ENCODE results near the gene DENND2A. TPM values are rescaled to one million over a fixed set of nuclear protein-coding genes. Genes with fewer than 3 reads are reported as not detected.
"Not testable (repeated sequence)": the region's sequence is repeated elsewhere in the genome, so short reads cannot be mapped to it uniquely, and the experiment has no call there.

DENND2A gene
- total RNA-seq, 1 experiment from 2014 or later = 7.3 TPM

DNA sequence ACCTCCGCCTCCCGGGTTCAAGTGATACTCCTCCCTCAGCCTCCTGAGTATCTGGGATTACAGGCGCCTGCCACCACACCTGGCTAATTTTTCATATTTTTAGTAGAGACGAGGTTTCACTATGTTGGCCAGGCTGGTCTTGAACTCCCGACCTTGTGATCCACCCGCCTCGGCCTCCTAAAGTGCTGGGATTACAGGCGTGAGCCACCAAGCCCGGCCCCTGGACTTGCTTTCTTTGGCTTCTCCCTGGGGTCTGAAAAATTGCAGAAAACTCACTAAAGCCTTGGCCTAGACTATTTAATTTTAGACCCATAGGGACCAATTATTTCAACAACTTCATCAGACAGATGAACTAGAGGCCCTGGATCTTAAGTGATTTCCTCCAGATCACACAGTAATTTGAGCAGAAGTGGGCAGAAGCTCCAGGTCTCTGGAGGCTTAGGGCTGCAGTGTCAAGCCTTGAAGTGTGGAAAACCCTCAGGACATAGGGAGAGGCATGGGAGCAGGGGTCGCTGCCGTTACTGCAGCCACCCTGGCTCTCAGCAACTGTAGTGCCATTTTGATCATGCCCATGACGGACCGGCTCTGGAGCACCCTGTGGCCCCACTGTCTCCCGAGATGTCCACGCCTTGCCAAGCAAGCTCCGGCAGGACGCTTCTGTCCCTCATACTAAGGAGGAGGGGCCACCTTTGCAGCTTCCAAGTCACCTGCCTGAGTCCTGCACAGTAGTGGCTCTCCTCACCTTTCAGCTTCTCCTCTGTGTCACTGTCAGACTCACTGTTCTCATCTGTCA, 72.4 kb downstream of the DENND2A start:
- Histone ChIP-seq H4K91ac (ENCODE audit: insufficient read length, low read depth, low read length) (no peak overlapping the region), H3K79me2 (ENCODE audit: insufficient read depth, low read length) (no peaks in the 10 kb centered on the region), H2BK20ac (ENCODE audit: low read depth, low read length, poor library complexity, severe bottlenecking) (no peak overlapping the region), H3K9ac (ENCODE audit: extremely low read depth, insufficient read length, low read length) (no peak overlapping the region), H4K8ac (replicated peaks; ENCODE audit: insufficient read length, low read depth, low read length) (no peak overlapping the region), H3K14ac (ENCODE audit: insufficient read depth, low read length) (no peak overlapping the region; the same call in 1 of the 2 replicates), H3K4me1 (ENCODE audit: insufficient read depth, low read length) (peaks cover under 1% of the 10 kb centered on the region; the same call in 1 of the 2 replicates), H4K20me1 (ENCODE audit: control insufficient read depth, insufficient read depth, insufficient read length) (no peaks in the 10 kb centered on the region), H3K4me2 (ENCODE audit: insufficient read depth, insufficient read length, low read length) (no peak overlapping the region), H3K18ac (ENCODE audit: insufficient read length, low read depth, low read length) (no peak overlapping the region), H3K9me3 (ENCODE audit: control insufficient read depth, low read depth, low read length) (no peaks in the 10 kb centered on the region), H2BK5ac (ENCODE audit: insufficient read length, low read length) (no peak overlapping the region), H2BK12ac (ENCODE audit: insufficient read length, low read depth, low read length) (no peak overlapping the region), H3K79me1 (ENCODE audit: insufficient read depth, low read depth, low read length, poor library complexity, severe bottlenecking) (no peaks in the 10 kb centered on the region), H2BK120ac (ENCODE audit: low read depth, low read length, poor library complexity, severe bottlenecking) (no peak overlapping the region), H2BK15ac (ENCODE audit: low read depth, low read length) (no peak overlapping the region), H2AK5ac (ENCODE audit: insufficient read length, low read length) (no peak overlapping the region), H3K23me2 (ENCODE audit: insufficient read length, low read depth, low read length, poor library complexity, severe bottlenecking) (no peaks in the 10 kb centered on the region), H2AFZ (ENCODE audit: low read length) (no peak overlapping the region), H4K5ac (ENCODE audit: insufficient read length, low read depth, low read length) (no peak overlapping the region), H3K23ac (ENCODE audit: insufficient read length, low read depth, low read length) (no peak overlapping the region), H3K4ac (ENCODE audit: low read depth, low read length) (no peak overlapping the region), H3T11ph (ENCODE audit: low read length) (no peak overlapping the region), H3K56ac (ENCODE audit: insufficient read length, low read depth, low read length) (no peak overlapping the region), H3K27me3 (ENCODE audit: insufficient read depth, low read length) (no peaks in the 10 kb centered on the region), H3K27ac (ENCODE audit: insufficient read length, low read depth, low read length) (no peak overlapping the region)
- Mint-ChIP-seq H3K4me1 (peaks cover 5 to 6% of the 10 kb centered on the region in 2 experiments), H3K36me3 (ENCODE audit: insufficient read depth in 1 of 3, low read depth in 3 of 3) (peaks cover 0 to under 1% (median 0%) of the 10 kb centered on the region in 3 experiments; a peak in 1 of 7 replicates), H3K9me3 (no peaks in the 10 kb centered on the region; a peak in 1 of 5 replicates), H3K27me3 (ENCODE audit: low read depth) (no peaks in the 10 kb centered on the region), H3K27ac (no peak overlapping the region), H3K4me3 (no peak overlapping the region)
- TF ChIP-seq, protein P1, sequence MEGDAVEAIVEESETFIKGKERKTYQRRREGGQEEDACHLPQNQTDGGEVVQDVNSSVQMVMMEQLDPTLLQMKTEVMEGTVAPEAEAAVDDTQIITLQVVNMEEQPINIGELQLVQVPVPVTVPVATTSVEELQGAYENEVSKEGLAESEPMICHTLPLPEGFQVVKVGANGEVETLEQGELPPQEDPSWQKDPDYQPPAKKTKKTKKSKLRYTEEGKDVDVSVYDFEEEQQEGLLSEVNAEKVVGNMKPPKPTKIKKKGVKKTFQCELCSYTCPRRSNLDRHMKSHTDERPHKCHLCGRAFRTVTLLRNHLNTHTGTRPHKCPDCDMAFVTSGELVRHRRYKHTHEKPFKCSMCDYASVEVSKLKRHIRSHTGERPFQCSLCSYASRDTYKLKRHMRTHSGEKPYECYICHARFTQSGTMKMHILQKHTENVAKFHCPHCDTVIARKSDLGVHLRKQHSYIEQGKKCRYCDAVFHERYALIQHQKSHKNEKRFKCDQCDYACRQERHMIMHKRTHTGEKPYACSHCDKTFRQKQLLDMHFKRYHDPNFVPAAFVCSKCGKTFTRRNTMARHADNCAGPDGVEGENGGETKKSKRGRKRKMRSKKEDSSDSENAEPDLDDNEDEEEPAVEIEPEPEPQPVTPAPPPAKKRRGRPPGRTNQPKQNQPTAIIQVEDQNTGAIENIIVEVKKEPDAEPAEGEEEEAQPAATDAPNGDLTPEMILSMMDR (conservative IDR thresholded peaks at IDR 0.05) = no peak
- no peak for DNase-seq
- WGBS (ENCODE audit: extremely low coverage, insufficient read length, low lambda C conversion rate) = no CpG with 5 or more reads among the region's 17 CpGs

DNA sequence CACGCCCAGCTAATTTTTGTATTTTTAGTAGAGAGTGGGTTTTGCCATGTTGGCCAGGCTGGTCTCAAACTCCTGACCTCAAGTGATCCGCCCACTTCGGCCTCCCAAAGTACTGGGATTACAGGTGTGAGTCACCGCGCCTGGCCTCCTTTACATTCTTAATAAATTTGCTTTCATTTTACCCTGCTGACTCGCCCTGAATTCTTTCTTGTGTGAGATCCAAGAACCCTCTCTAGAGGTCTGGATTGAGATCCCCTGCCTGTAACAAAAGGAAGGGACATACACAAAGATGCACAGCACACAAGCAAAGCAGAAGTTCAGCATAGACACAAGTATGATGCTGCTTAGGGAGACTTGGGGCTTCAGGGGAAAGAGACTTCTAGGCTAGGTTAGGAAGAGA, 74.4 kb downstream of the DENND2A start:
- H3K4me3 Mint-ChIP-seq; H3K27me3 ChIP-seq (ENCODE audit: insufficient read depth, low read length); H3K18ac ChIP-seq (ENCODE audit: insufficient read length, low read depth, low read length); H2BK12ac ChIP-seq (ENCODE audit: insufficient read length, low read depth, low read length); H2AK5ac ChIP-seq (ENCODE audit: insufficient read length, low read length); H3T11ph ChIP-seq (ENCODE audit: low read length); H3K27ac Mint-ChIP-seq; H3K23me2 ChIP-seq (ENCODE audit: insufficient read length, low read depth, low read length, poor library complexity, severe bottlenecking); H3K56ac ChIP-seq (ENCODE audit: insufficient read length, low read depth, low read length); H3K9me3 ChIP-seq (ENCODE audit: control insufficient read depth, low read depth, low read length); H2AFZ ChIP-seq (ENCODE audit: low read length); H3K79me1 ChIP-seq (ENCODE audit: insufficient read depth, low read depth, low read length, poor library complexity, severe bottlenecking); H3K9ac ChIP-seq (ENCODE audit: extremely low read depth, insufficient read length, low read length); H3K4me1 ChIP-seq (ENCODE audit: insufficient read depth, low read length); H2BK5ac ChIP-seq (ENCODE audit: insufficient read length, low read length); H2BK15ac ChIP-seq (ENCODE audit: low read depth, low read length); H3K4ac ChIP-seq (ENCODE audit: low read depth, low read length); H4K91ac ChIP-seq (ENCODE audit: insufficient read length, low read depth, low read length); H3K14ac ChIP-seq (ENCODE audit: insufficient read depth, low read length); H3K4me2 ChIP-seq (ENCODE audit: insufficient read depth, insufficient read length, low read length); H3K79me2 ChIP-seq (ENCODE audit: insufficient read depth, low read length); H3K27ac ChIP-seq (ENCODE audit: insufficient read length, low read depth, low read length); H4K5ac ChIP-seq (ENCODE audit: insufficient read length, low read depth, low read length); H4K20me1 ChIP-seq (ENCODE audit: control insufficient read depth, insufficient read depth, insufficient read length); H2BK20ac ChIP-seq (ENCODE audit: low read depth, low read length, poor library complexity, severe bottlenecking); H3K9me3 Mint-ChIP-seq; H4K8ac ChIP-seq (replicated peaks; ENCODE audit: insufficient read length, low read depth, low read length); H3K27me3 Mint-ChIP-seq (ENCODE audit: low read depth); H3K36me3 Mint-ChIP-seq (ENCODE audit: insufficient read depth in 1 of 3, low read depth in 3 of 3); H3K23ac ChIP-seq (ENCODE audit: insufficient read length, low read depth, low read length); DNase-seq; H2BK120ac ChIP-seq (ENCODE audit: low read depth, low read length, poor library complexity, severe bottlenecking): not testable (repeated sequence)
- no CpG with 5 or more reads among the region's 6 CpGs for WGBS (ENCODE audit: extremely low coverage, insufficient read length, low lambda C conversion rate)
- peaks cover 13 to 14% of the 10 kb centered on the region in 2 experiments for H3K4me1 Mint-ChIP-seq
